Activated CD4-positive, alpha-beta T cell treated with anti-CD3 and anti-CD28 coated beads for 24 hours (primary cell): ENCODE results near the gene KRTAP4-1.
"Not testable (repeated sequence)": the region's sequence is repeated elsewhere in the genome, so short reads cannot be mapped to it uniquely, and the experiment has no call there.

ENCODE experiments used
- DNase-seq, 2 donors: peaks; one replicate each; pipeline ENCODE4 v3.0.0-alpha.2; 2020; ENCODE audit warnings: low read depth in 2 of 2

Gene KRTAP4-1

DNA sequence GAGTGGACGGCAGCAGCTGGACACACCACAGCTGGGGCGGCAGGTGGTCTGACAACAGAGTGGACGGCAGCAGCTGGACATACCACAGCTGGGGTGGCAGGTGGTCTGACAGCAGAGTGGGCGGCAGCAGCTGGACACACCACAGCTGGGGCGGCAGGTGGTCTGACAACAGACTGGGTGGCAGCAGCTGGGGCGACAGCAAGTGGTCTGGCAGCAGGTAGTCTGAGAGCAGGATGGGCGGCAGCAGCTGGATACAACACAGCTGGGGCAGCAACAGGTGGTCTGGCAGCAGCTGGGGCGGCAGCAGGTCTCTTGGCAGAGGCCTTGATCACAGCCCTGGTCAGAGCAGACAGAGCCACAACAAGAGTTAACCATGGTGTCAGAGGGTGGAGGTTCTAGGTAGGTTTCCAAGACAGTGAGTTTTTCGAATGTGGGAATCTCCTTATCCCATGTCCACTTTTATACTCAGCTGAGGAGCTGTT lies at the start of gene KRTAP4-1:
Gene KRTAP4-1 (minus strand): TSS at position 432 of the 482 bp plus-strand sequence. CDS start 57 bp downstream, at position 375.
- no peak for DNase-seq

DNA sequence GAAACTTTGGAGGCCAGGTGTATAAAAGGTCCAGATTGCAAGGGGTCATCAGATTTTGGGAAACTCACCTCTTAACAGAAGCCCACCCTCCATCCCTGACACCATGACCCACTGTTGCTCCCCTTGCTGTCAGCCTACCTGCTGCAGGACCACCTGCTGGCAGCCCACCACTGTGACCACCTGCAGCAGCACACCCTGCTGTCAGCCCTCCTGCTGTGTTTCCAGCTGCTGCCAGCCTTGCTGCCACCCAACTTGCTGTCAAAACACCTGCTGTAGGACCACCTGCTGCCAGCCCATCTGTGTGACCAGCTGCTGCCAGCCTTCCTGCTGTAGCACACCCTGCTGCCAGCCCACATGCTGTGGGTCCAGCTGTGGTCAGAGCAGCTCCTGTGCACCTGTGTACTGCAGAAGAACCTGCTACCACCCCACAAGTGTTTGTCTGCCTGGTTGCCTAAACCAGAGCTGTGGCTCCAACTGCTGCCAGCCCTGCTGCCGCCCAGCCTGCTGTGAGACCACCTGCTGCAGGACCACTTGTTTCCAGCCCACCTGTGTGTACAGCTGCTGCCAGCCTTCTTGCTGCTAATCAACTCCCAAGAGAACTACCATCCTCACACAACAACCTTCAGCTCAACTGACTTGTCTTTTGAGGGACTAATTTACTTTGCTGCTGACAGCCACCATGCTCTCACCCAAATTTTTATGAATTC lies 47.8 kb upstream of the KRTAP4-1 start, which contains the start of gene KRTAP9-3:
Gene KRTAP9-3 (plus strand): TSS at position 51 of the 707 bp plus-strand sequence. CDS start 53 bp downstream, at position 104.
- not testable (repeated sequence) for DNase-seq

DNA sequence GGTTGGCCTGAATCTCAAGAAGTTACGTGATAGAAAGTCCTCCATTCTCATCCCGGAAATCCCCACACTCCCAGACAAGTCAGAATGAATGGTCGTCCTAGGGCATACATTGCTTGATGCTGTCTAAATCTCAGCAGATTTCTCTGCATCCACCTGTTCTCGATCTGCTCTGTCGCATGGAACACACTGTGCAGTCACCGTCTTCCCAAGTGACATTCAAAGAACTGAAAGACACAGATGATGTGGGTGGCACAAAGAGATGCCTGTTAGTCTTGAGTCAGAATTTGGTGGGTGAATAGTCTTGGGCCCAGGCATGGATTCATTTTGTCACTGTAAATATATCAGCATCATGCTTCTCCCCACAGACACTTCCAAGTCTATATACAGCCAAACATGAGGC lies 47.0 kb upstream of the KRTAP4-1 start:
- no peak for DNase-seq

DNA sequence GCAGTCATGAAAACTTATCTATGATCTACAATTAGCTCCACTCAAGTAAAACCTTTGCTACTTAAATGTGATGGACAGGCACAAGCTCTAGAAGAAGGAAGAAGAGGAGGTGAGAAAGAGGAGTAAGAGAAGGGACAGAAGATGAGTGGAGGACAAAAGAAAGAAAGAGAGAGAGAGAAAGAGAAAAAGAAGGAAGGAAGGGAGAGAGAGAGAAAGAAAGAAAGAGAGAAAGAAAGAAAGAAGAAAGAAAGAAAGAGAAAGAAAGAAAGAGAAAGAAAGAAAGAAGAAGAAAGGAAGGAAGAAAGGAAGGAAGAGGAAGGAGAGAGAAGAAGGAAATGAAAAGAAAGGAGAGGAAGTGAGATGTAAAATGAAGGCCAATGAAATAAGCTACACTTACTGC lies 45.4 kb upstream of the KRTAP4-1 start:
- no peak for DNase-seq

DNA sequence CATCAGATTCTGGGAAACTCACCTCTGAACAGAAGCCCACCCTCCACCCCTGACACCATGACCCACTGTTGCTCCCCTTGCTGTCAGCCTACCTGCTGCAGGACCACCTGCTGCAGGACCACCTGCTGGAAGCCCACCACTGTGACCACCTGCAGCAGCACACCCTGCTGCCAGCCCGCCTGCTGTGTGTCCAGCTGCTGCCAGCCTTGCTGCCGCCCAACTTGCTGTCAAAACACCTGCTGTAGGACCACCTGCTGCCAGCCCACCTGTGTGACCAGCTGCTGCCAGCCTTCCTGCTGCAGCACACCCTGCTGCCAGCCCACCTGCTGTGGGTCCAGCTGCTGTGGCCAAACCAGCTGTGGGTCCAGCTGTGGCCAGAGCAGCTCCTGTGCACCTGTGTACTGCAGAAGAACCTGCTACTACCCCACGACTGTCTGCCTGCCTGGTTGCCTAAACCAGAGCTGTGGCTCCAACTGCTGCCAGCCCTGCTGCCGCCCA lies 41.9 kb upstream of the KRTAP4-1 start, which contains the start of gene KRTAP9-2:
Gene KRTAP9-2 (plus strand): TSS at position 51 of the 498 bp plus-strand sequence. CDS start 7 bp downstream, at position 58.
- DNase-seq, result not testable (repeated sequence)

DNA sequence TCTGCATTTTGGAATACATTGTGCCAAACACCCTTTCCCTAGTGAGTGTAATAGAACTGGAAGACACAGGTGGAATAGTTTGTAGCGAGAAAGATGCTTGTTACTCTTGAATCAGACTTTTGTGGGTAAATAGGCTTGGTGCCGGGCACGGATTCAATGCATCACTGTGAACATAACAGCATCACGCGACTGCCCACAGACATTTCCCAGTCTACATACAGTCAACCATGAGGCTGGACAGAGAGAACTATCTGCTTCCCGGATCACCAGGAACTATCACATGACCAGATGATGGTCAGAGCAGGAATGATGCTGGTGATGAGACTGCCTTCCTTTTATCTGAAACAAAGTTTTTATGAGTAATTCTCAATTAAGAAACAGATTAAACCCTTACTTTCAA lies 41.3 kb upstream of the KRTAP4-1 start:
- no peak for DNase-seq

DNA sequence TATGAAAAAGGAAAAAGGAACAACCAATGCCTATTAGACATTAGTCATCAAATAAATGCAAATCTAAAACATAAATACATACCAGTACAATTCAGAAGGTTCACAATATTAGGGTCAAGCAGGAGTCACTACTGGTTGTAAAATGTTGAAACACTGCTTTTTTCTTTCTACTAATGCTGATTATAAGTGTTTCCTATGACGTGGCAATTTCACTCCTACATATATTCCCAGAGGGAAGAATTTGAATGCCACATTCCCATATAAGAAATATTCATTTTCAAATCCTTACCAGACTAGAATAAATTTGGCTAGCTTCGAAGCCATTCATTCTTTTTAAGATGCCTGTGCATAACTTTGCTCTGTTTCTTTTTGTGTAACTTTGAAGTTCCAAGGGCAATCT lies 39.1 kb upstream of the KRTAP4-1 start:
- no peak for DNase-seq

DNA sequence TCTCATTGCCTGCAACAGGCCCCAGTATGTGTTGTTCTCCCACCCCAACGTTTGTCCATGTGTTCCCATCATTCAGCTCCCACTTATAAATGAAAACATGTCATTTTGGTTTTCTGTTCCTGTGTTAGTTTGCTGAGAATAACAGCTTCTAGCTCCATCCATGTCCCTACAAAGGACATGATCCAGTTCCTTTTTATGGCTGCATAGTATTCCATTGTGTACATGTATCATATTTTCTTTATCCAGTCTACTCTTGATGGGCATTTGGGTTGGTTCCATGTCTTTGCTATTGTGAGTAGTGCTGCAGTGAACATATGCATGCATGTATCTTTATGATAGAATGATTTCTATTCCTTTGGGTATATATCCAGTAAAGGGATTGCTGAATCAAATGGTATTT lies 31.0 kb upstream of the KRTAP4-1 start:
- DNase-seq, result no peak

DNA sequence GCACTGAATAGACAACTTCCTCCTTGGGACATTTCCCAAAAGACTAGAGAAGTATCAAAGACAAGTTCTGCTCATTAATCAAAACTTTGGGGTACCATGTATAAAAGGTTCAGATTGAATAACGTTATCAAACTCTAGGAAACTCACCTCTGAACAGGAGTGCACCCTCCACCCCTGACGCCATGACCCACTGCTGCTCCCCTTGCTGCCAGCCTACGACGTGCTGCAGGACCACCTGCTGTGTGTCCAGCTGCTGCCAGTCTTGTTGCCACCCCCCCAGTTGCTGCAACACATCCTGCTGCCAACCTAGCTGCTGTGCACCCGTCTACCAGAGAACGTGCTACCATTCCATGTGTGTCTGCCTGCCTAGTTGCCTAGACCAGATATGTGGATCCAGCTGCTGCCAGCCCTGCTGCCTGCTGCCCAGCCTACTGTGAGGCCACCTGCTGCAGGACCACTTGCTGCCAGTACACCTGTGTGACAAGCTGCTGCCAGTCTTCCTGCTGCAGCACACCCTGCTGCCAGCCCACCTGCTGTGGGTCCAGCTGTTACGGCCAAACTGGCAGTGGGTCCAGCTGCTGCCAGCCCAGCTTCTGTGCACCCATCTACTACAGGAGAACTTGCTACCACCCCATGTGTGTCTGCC lies 27.9 kb upstream of the KRTAP4-1 start:
- no peak for DNase-seq

DNA sequence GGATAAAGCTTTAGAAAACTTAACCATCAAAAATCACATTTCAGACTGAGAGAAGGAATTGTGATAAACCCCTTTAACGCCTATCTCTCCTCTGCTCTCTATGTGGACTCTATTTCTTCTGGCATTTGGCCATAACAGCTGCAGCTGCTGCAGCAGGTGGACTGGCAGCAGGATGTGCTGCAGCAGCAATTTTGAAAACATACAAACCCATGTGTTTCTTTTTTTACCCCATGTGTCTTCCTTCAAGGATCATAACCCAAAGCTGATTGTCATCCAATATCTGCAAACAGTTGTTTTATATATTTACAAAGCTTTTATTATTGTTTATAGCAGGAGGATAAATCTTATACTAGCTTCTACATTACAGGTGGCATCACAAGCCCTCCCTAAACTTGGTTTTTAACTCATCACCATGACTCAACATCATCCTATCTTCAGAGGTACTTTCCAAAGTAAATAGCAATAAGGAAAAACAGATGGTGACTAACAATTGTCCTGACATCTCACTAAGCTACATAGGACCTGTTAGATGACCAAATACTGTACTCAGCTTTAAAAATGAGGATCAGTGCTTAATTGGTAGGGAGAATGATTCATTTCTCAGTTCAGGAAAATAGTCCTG lies 27.2 kb upstream of the KRTAP4-1 start:
- DNase-seq, result no peak

DNA sequence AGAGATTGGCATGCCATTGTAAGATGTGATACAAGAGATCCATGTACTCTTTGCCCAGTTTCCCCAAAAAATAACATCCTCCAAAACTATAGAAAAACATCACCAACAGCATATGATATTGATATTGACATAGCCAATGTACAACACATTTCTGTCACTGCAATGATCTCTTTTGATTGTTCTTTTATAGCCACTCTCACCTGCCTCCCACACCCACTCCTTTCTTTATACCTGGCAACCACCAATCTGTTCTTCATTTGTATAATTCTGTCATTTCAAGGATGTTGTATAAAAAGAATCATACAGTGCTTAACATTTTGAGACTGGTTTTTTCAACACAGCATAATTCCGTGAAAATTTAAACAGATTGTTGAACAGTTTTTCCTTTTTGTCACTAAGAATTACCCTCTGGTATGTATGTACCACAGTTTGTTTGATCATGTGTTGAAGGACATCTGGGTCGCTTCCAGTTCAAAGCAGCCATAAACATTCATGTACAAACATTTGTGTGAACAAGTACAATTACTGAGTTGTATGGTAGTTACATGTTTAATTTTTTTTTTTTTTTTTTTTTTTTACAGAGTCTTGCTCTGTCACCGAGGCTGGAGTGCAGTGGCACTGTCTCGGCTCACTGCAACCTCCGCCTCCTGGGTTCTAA lies 14.8 kb upstream of the KRTAP4-1 start:
- DNase-seq, result no peak

DNA sequence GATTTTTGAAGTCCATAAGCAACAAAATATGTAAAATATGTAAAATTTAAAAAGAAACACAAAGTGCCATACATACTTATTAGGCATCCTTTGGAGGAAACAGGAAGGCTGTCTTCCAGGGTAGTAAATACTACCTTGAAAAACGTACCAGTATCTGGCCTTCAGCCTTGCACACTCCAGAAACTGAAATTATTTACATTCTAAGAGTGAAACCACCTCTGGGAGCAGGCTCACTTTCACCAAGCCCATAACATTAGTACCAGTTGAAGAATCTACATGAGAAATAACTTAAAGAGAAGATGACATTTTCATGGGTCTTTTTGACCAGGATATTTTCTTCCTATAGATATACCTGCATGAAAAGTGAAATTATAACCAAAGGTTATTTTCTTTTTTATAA lies 11.4 kb upstream of the KRTAP4-1 start:
- DNase-seq, result no peak

DNA sequence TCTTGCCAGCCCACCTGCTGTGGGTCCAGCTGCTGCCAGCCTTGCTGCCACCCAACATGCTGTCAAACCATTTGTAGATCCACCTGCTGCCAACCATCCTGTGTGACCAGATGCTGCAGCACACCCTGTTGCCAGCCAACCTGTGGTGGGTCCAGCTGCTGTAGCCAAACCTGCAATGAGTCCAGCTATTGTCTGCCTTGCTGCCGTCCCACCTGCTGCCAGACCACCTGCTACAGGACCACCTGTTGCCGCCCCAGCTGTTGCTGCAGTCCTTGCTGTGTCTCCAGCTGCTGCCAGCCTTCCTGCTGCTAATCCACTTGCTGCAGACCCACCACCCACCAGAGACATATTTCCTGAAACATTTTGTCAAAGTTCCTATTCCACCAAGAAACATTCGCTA lies 5.6 kb upstream of the KRTAP4-1 start:
- no peak for DNase-seq

DNA sequence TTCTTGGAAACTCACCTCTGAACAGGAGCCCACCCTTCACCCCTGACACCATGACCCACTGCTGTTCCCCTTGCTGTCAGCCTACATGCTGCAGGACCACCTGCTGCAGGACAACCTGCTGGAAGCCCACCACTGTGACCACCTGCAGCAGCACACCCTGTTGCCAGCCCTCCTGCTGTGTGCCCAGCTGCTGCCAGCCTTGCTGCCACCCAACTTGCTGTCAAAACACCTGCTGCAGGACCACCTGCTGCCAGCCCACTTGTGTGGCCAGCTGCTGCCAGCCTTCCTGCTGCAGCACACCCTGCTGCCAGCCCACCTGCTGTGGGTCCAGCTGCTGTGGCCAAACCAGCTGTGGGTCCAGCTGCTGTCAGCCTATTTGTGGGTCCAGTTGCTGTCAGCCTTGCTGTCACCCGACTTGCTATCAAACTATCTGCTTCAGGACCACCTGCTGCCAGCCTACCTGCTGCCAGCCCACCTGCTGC lies 5.2 kb upstream of the KRTAP4-1 start, which contains the start of gene KRTAP9-1:
Gene KRTAP9-1 (plus strand): TSS at position 51 of the 482 bp plus-strand sequence. CDS start 0 bp downstream, at position 51.
- not testable (repeated sequence) for DNase-seq

DNA sequence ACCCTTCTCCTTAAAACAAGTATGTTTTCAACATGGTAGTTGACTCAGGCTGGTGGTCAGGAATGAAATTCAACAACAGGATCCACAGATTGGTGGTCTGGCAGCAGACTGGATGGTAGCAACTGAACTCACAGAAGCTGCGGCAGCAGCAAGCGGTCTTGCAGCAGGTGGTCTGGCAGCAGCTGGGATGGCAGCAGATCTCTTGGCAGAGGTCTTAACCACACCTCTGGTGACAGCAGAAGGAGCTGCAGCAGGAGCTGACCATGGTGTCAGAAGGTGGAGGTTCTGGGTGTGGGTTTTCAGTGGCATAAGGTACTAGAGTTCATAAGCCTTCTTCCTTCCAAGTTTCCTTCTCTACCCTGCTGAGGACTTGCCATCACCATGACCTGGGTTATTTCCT lies 2.2 kb upstream of the KRTAP4-1 start:
- DNase-seq, result no peak

DNA sequence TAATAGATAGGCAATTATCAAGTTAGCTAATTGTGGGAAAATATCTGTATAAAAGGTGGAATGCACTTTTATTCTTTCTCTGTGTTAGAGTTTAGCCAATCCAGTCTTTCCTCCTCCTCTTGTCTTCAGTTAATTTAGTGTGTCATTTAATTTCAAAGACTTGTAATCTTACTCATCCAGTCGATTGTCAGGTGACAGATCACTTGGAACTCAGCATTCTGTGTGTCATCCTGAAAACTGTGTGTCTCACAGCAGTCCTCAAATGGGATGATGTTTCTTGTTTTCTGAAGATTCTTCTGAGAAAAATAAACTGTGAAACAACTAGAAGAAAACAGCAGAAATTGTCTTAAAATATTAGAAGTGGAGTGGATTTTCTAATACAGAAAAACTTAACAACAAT lies 290 bp upstream of the KRTAP4-1 start:
- DNase-seq, result no peak

DNA sequence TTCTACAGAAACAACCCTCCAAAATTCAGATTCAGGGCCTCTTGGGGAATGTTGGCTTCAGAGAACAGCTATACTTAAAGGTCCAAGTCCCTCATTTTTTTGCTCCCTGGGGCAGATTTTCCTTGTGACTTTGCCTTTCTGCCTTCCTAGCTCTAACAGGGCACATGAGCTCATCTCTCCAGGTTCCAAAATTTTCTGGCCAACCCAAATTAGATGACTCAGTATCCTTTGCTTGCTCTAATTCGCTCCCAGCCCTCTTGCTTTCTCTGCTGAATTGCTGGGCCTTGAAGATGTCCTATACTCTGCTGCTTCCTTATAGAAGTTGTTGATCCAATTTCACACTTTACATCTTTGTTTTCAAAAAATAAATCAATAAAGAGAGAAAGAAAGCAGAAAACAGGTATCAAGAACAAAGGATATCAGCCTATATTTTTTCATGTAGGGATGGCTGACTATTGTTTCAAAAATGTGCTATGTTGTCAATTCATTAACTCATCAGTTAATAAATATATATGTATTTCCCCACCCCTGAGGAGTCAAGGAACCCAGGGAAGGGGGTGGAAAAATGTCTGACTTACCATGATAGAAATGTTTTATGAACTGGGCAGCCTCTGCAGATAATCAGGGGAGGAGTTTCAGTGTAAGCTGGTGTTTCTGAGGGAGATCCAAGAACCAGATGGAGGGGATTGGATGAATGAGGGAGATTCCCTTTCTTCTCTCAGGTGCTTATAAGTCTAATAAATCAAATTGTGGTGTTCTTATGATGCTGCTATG lies 5.7 kb downstream of the KRTAP4-1 start:
- no peak for DNase-seq

DNA sequence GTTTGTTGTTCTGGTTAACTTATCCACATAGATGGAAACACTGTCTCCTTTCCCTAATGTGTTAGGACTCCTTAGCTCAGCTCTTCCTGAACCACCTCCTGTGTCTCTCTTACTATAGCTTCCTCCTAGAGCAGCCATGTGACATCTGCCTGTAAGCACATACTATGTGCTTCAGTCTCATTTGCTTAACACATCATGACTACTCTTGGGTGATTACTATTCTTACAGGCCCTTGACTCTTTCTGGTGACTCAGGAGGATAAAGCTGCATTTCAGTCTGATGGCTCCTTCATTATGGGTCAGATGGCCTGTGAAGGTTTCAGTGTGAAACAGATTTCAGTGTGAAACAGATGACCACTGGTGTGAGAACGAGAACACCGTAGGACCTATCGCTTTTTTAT lies 6.4 kb downstream of the KRTAP4-1 start:
- no peak for DNase-seq

DNA sequence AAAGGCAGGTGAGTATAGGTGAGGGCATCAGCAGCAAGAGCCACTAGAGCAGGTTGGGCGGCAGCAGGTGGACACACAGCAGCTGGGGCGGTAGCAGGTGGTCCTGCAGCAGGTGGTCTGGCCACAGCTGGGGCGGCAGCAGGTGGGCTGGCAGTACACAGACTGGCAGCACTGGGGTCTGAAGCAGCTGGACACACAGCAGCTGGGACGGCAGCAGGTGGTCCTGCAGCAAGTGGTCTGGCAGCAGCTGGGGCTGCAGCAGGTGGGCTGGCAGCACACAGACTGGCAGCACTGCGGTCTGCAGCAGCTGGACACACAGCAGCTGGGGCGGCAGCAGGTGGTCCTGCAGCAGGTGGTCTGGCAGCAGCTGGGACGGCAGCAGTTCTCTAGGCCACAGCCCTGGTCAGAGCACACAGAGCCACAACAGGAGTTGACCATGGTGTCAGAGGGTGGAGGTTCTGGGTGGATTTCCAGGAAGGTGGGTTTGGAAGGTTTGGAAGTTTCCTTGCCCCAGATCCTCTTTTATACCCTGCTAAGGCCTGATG lies 6.9 kb downstream of the KRTAP4-1 start, which contains the start of gene KRTAP4-2:
Gene KRTAP4-2 (minus strand): TSS at position 495 of the 545 bp plus-strand sequence. CDS start 57 bp downstream, at position 438.
- no peak for DNase-seq

DNA sequence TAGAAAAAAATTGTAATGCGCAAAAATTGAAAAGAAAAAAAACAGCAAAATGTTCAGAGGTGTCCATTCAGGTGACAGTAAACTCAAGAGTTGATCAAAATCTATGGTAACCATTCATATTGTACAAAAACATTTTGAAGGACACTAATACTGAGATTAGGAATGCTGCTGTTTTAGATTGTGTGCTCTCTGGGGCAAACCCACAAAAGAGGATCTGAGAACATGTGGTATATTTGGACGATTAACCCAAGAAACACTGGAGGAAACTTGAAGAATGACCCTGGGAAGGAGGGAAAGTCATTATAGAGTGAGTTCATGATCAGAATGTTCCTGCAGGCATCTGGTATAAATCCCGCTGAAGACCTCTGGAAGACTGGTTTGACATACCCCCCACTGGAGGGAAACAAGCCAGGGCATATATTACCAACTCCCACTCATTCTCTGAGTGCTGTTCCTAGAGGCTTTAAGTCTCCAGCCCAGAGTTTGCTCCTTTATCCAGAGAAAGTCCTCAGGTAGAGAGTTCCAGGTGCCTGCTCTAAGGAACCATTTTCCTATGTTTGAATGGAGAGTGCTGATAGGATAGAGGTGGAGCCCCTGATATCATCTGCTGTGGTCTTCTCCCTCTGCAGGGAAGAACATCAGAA lies 7.8 kb downstream of the KRTAP4-1 start:
- no peak for DNase-seq
